SIG-M5 treated with dmso at 0.1 percent for 504 hours (cell line): ENCODE results near the gene KIAA1614.

Source experiments
- DNase-seq: peaks from one replicate; lab custom pipeline; 2025; ENCODE audit not compliant: unreplicated experiment; lab: John Stamatoyannopoulos, UW

KIAA1614 gene

GRCh38 chr1:180994262-180994661, 81.6 kb downstream of the KIAA1614 start:
- no peak for DNase-seq

- no peak for DNase-seq
These were observed 85.3 kb downstream of the KIAA1614 start for GRCh38 chr1:180997843-180998504.
